ENCODE data around the gene CA7. TPM values are rescaled to one million over a fixed set of nuclear protein-coding genes. Genes with fewer than 3 reads are reported as not detected.
"Not testable (repeated sequence)": the region's sequence is repeated elsewhere in the genome, so short reads cannot be mapped to it uniquely, and the experiment has no call there.

The CA7 gene
- total and polyA plus RNA-seq, 3 experiments from 2014 or later: not detected

DNA sequence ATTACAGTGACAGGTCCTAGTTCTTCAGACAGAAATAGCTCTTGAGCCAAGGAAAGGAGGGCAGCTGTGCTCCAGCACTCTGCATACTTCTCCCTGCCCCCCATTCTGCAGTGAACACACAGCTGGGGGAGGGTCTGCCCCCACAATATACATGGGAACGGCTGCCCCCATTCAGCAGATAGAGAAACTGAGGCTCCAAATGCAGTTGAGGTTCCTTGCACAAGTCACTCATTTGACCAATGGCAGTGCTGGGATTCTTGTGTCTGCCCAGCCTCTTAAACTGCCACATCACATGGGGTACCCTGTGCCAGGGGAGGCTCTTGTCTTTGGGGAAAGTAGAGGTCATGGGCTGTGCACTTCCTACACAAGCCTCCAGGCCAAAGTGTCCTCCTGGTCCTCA is 25.2 kb downstream of the CA7 start:
- Histone ChIP-seq H3K4me1 (ENCODE audit: insufficient read depth, low read length) (peaks cover 11% of the 10 kb centered on the region), H3K27me3 (ENCODE audit: insufficient read depth, low read length, poor library complexity, severe bottlenecking) (no peaks in the 10 kb centered on the region), H3K27ac (ENCODE audit: low read depth, low read length) (no peak overlapping the region), H3K4me3 (ENCODE audit: low read length) (no peak overlapping the region), H3K9me3 (ENCODE audit: low read length) (no peaks in the 10 kb centered on the region), H3K36me3 (ENCODE audit: insufficient read depth, low read length) (no peaks in the 10 kb centered on the region)
- CTCF ChIA-PET: interaction anchor here (0.8 to 3.4 kb wide), 9 partner anchors 9 to 464 kb away, joined by 3 to 58 read pairs (median 5); partner anchors contain the start of genes NAE1 and PDP2
- H3K27ac Mint-ChIP-seq: no peak overlapping the region
- no peaks in the 10 kb centered on the region for H3K36me3 Mint-ChIP-seq
- POLR2A ChIA-PET: interaction anchor here (1.7 kb wide), 1 partner anchor 39 kb away, joined by 8 read pairs; the partner anchor contains the start of gene NAE1
- H3K4me1 Mint-ChIP-seq: peaks cover 21 to 22% (median 22%) of the 10 kb centered on the region in 3 donors
- H3K4me3 Mint-ChIP-seq: no peak overlapping the region
- DNase-seq: no peak
- H3K27me3 Mint-ChIP-seq: peaks cover 0 to 4% of the 10 kb centered on the region in 2 donors
- H3K9me3 Mint-ChIP-seq: no peaks in the 10 kb centered on the region

DNA sequence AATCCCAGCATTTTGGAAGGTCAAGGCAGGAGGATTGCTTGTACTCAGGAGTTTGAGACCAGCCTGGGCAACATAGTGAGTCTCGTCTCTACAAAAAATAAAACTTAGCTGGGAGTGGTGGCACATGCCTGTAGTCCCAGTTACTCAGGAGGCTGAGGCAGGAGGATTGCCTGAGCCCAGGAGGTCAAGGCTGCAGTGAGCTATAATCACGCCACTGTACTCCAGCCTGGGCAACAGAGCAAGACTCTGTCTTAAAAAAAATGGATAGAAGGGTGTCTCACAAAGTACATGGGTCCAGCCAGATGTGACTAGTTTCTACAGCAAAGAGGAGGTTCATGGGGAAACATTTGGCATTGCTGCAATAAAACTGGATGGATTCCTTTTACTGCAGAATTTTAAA is 27.1 kb downstream of the CA7 start:
- ChIA-PET CTCF (interaction anchor here (0.9 to 3.6 kb wide), 3 partner anchors 9 to 221 kb away, joined by 4 to 42 read pairs (median 5); partner anchors contain the start of genes NAE1 and PDP2), POLR2A (interaction anchor here (0.5 kb wide), 1 partner anchor 265 kb away, joined by 3 read pairs; no protein-coding TSS in a partner anchor)
- DNase-seq; H3K27me3 ChIP-seq (ENCODE audit: insufficient read depth, low read length, poor library complexity, severe bottlenecking); H3K9me3 Mint-ChIP-seq; H3K27ac ChIP-seq (ENCODE audit: low read depth, low read length); H3K36me3 ChIP-seq (ENCODE audit: insufficient read depth, low read length); H3K4me3 ChIP-seq (ENCODE audit: low read length); H3K9me3 ChIP-seq (ENCODE audit: low read length); H3K36me3 Mint-ChIP-seq; H3K27me3 Mint-ChIP-seq: not testable (repeated sequence)
- H3K4me1 ChIP-seq (ENCODE audit: insufficient read depth, low read length): peaks cover 17% of the 10 kb centered on the region
- Mint-ChIP-seq H3K4me1 (peaks cover 28 to 29% (median 28%) of the 10 kb centered on the region in 3 donors), H3K4me3 (peak overlapping the region in 3 of 7 donors; percentile 8 to 48 (median 41)), H3K27ac (peak overlapping the region in 1 of 8 donors; percentile 70)

DNA sequence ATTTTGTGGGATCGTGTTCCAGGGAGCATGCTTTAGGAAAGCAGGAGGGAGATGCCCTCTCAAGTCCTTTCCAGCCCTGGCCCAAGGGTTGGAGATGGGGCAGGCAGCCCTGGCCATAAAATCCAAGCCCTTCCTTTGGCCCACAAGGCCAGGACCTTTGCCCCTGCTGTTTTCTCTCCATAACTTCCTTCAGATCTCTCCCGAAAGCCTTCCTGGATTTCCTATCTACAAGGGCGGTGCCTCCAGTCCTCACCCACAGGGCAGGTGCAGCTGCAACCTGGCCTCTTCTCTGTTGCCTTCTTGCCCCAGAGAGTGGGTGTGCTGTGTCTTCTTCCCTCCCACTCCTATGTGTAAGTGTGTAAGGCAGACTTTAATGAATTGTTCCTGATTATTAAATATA is 27.6 kb downstream of the CA7 start:
- Mint-ChIP-seq H3K27me3 (peaks cover 0 to 4% of the 10 kb centered on the region in 2 donors), H3K36me3 (no peaks in the 10 kb centered on the region), H3K9me3 (no peaks in the 10 kb centered on the region), H3K4me3 (peak overlapping the region in 4 of 7 donors; percentile 8 to 65 (median 34)), H3K4me1 (peaks cover 28 to 29% (median 28%) of the 10 kb centered on the region in 3 donors), H3K27ac (peak overlapping the region in 2 of 8 donors; percentile 43 to 79)
- Histone ChIP-seq H3K4me3 (ENCODE audit: low read length) (no peak overlapping the region), H3K9me3 (ENCODE audit: low read length) (no peaks in the 10 kb centered on the region), H3K27me3 (ENCODE audit: insufficient read depth, low read length, poor library complexity, severe bottlenecking) (no peaks in the 10 kb centered on the region), H3K4me1 (ENCODE audit: insufficient read depth, low read length) (peaks cover 17% of the 10 kb centered on the region), H3K27ac (ENCODE audit: low read depth, low read length) (no peak overlapping the region), H3K36me3 (ENCODE audit: insufficient read depth, low read length) (no peaks in the 10 kb centered on the region)
- no peak for DNase-seq
- CTCF ChIA-PET: interaction anchor here (1.4 to 3.6 kb wide), 5 partner anchors 14 to 221 kb away, joined by 4 to 42 read pairs (median 5); partner anchors contain the start of gene NAE1
- POLR2A ChIA-PET: interaction anchor here (0.5 kb wide), 1 partner anchor 265 kb away, joined by 3 read pairs; no protein-coding TSS in a partner anchor

DNA sequence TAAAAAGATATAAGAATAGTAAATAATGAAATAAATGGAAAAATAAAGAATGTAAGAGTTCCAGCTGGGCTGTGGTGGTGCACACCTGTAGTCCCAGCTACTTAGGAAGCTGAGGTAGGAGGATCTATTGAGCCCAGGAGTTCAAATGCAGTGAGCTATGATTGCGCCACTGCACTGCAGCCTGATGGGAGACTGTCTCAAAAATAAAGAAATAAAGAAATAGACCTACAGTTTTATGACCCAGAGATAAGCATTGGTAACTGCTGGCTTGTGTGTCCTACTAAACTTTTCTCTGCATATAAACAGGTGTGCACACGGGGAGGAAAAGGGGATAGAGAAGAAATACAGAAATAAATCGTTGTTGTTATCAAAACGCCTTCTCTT is 28.3 kb downstream of the CA7 start:
- H3K9me3 ChIP-seq (ENCODE audit: low read length): no peaks in the 10 kb centered on the region
- H3K27me3 ChIP-seq (ENCODE audit: insufficient read depth, low read length, poor library complexity, severe bottlenecking): no peaks in the 10 kb centered on the region
- DNase-seq: no peak
- no peaks in the 10 kb centered on the region for H3K36me3 Mint-ChIP-seq
- H3K4me1 ChIP-seq (ENCODE audit: insufficient read depth, low read length): peaks cover 17% of the 10 kb centered on the region
- peak overlapping the region; percentile 30 to 99 (median 86) for H3K27ac Mint-ChIP-seq
- no peaks in the 10 kb centered on the region for H3K36me3 ChIP-seq (ENCODE audit: insufficient read depth, low read length)
- no peaks in the 10 kb centered on the region for H3K9me3 Mint-ChIP-seq
- peak overlapping the region; percentile 69 for H3K4me3 ChIP-seq (ENCODE audit: low read length)
- H3K27ac ChIP-seq (ENCODE audit: low read depth, low read length): peak overlapping the region; percentile 35
- CTCF ChIA-PET: interaction anchor here (0.6 to 3.6 kb wide), 18 partner anchors 9 to 465 kb away, joined by 3 to 42 read pairs (median 5); partner anchors contain the start of gene NAE1
- H3K27me3 Mint-ChIP-seq: peaks cover 0 to 4% of the 10 kb centered on the region in 2 donors
- peak overlapping the region; percentile 73 to 93 (median 83) for H3K4me3 Mint-ChIP-seq
- POLR2A ChIA-PET: interaction anchor here (0.7 to 1.1 kb wide), 4 partner anchors 10 to 356 kb away, joined by 3 to 9 read pairs (median 4); partner anchors contain the start of gene NAE1
- peaks cover 27 to 29% (median 28%) of the 10 kb centered on the region in 3 donors for H3K4me1 Mint-ChIP-seq

DNA sequence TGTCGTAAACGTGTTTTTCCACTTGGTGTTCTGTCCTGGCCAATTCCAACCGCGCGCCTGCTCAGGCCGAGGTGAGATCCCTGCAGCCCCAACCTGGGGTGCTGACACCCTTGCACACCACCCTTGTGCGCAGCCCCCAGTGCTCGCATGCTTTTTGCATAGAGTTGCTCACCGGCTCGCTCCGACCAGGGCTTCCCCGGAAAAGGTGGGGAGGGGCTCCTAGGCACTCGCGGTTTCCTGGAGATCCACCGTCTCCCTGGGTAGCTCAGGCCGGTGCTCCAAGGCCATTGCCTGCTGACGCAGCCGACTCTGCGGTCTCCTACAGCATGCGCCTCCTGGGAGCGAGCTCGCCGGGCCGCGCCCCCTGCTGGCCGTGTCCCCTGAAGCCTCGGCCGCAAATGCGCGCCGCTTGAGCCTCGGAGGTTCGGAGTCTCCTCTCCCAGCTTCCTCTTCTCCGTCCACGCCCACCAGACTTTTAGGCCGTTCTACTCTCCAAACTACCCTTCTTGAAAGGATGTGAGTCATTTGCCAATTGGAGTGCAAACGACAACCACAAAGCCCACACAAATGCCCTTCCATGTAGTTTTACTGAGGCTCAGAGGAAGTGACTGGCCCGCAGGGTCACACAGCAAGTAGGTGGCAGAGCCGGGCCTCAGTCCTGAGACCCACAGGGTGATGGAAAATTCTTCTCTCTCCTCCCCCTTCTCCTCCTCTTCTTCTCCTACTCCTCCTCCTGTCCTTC is 28.9 kb downstream of the CA7 start:
- Mint-ChIP-seq H3K4me1 (peaks cover 26 to 27% (median 26%) of the 10 kb centered on the region in 3 donors), H3K27ac (peak overlapping the region; percentile 30 to 99 (median 86)), H3K9me3 (no peaks in the 10 kb centered on the region), H3K4me3 (peak overlapping the region; percentile 73 to 93 (median 83)), H3K36me3 (no peaks in the 10 kb centered on the region), H3K27me3 (peaks cover 0 to 2% of the 10 kb centered on the region in 2 donors)
- no peaks in the 10 kb centered on the region for H3K36me3 ChIP-seq (ENCODE audit: insufficient read depth, low read length)
- H3K27me3 ChIP-seq (ENCODE audit: insufficient read depth, low read length, poor library complexity, severe bottlenecking): no peaks in the 10 kb centered on the region
- H3K27ac ChIP-seq (ENCODE audit: low read depth, low read length): peak overlapping the region; percentile 35
- no peaks in the 10 kb centered on the region for H3K9me3 ChIP-seq (ENCODE audit: low read length)
- ChIA-PET CTCF (interaction anchor here (0.6 to 3.6 kb wide), 18 partner anchors 9 to 466 kb away, joined by 3 to 42 read pairs (median 5); partner anchors contain the start of gene NAE1), POLR2A (interaction anchor here (0.5 to 1.1 kb wide), 5 partner anchors 9 to 356 kb away, joined by 3 to 9 read pairs (median 5); partner anchors contain the start of gene NAE1)
- peak overlapping the region; percentile 69 for H3K4me3 ChIP-seq (ENCODE audit: low read length)
- H3K4me1 ChIP-seq (ENCODE audit: insufficient read depth, low read length): peaks cover 17% of the 10 kb centered on the region
- DNase-seq: peak; percentile 76 to 91 (median 84)

DNA sequence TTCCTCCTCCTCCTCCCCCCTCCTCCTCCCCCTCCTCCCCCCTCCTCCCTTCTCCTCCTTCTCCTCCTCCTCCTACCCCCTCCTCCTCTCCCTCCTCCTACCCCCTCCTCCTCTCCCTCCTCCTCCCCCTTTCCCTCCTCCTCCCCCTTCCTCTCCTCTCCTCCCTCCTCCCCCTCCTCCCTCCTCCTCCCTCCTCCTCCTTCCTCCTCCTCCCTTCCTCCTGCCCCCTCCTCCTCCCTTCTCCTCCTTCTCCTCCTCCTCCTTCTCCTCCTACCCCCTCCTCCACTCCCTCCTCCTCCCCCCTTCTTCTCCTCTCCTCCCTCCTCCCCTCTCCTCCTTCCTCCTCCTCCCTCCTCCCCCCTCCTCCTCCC is 29.5 kb downstream of the CA7 start:
- H3K4me3 ChIP-seq (ENCODE audit: low read length): no peak overlapping the region
- CTCF ChIA-PET: interaction anchor here (1.1 to 3.6 kb wide), 14 partner anchors 8 to 466 kb away, joined by 3 to 42 read pairs (median 6); partner anchors contain the start of gene NAE1
- H3K4me1 ChIP-seq (ENCODE audit: insufficient read depth, low read length): peaks cover 17% of the 10 kb centered on the region
- no peak for DNase-seq
- POLR2A ChIA-PET: interaction anchor here (0.5 to 1.1 kb wide), 3 partner anchors 43 to 270 kb away, joined by 3 to 9 read pairs (median 6); partner anchors contain the start of gene NAE1
- Mint-ChIP-seq H3K9me3 (no peaks in the 10 kb centered on the region), H3K36me3 (no peaks in the 10 kb centered on the region), H3K4me3 (peak overlapping the region in 1 of 7 donors; percentile 59), H3K27ac (peak overlapping the region in 7 of 8 donors; percentile 73 to 99 (median 91)), H3K4me1 (peaks cover 29 to 32% (median 31%) of the 10 kb centered on the region in 3 donors), H3K27me3 (peaks cover 0 to 2% of the 10 kb centered on the region in 2 donors)
- H3K36me3 ChIP-seq (ENCODE audit: insufficient read depth, low read length): no peaks in the 10 kb centered on the region
- no peaks in the 10 kb centered on the region for H3K27me3 ChIP-seq (ENCODE audit: insufficient read depth, low read length, poor library complexity, severe bottlenecking)
- H3K9me3 ChIP-seq (ENCODE audit: low read length): no peaks in the 10 kb centered on the region
- no peak overlapping the region for H3K27ac ChIP-seq (ENCODE audit: low read depth, low read length)

DNA sequence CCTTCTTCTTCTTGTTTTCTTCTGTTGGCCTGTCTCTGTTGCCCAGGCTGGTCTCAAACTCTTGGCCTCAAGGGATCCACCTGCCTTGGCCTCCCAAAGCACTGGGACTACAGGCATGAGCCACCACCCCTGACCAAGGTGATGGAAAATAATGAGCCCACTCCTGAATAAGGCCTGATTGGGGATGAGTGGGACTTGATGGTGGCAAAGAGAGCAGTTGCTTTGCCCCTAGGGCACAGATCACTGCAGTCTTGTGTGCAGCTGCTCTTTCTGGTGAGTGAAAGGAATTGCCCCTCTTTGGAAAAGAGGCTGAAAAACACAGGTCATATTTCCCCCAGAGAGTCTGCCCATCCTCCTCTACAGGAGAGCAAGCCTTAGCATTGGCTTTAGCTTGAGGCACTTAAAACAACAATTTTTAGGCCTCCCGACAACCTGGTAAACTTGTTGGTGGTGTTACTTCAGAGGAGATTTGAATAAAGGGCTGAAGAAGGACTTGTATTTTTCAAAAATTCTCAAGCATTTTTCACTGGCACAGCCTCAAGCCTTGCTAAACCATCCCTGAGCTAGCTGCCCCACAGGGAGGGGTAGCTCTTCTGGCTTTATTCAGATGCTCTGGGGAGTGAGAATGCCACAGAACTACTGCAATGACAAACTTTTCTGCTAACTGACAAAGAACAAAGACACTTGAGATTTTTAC is 30.0 kb downstream of the CA7 start:
- Mint-ChIP-seq H3K36me3 (no peaks in the 10 kb centered on the region), H3K9me3 (no peaks in the 10 kb centered on the region), H3K4me3 (peak overlapping the region in 6 of 7 donors; percentile 17 to 71 (median 58)), H3K4me1 (peaks cover 29 to 32% (median 32%) of the 10 kb centered on the region in 3 donors), H3K27ac (peak overlapping the region; percentile 76 to 97 (median 90)), H3K27me3 (peaks cover 0 to 2% of the 10 kb centered on the region in 2 donors)
- Histone ChIP-seq H3K9me3 (ENCODE audit: low read length) (no peaks in the 10 kb centered on the region), H3K27me3 (ENCODE audit: insufficient read depth, low read length, poor library complexity, severe bottlenecking) (no peaks in the 10 kb centered on the region), H3K27ac (ENCODE audit: low read depth, low read length) (no peak overlapping the region), H3K4me3 (ENCODE audit: low read length) (no peak overlapping the region), H3K4me1 (ENCODE audit: insufficient read depth, low read length) (peaks cover 17% of the 10 kb centered on the region), H3K36me3 (ENCODE audit: insufficient read depth, low read length) (no peaks in the 10 kb centered on the region)
- ChIA-PET CTCF (interaction anchor here (0.7 to 2.3 kb wide), 6 partner anchors 21 to 468 kb away, joined by 3 to 8 read pairs (median 4); partner anchors contain the start of gene NAE1), POLR2A (interaction anchor here (0.6 kb wide), 4 partner anchors 122 to 319 kb away, joined by 3 to 5 read pairs (median 3); partner anchors contain the start of gene DYNC1LI2)
- DNase-seq: no peak

Data from CD8-positive, alpha-beta memory T cell (primary cell).